Stimulated activated CD4-positive, alpha-beta T cell treated with anti-CD3 and anti-CD28 coated beads, Interleukin-1b, Interleukin-23, amount 100 ng/mL, for 24 hours (primary cell): ENCODE results near the gene STPG1.

Source experiments
- DNase-seq, 4 experiments: peaks; one replicate each; pipeline ENCODE4 v3.0.0-alpha.2; 2020; ENCODE audit warnings: low read depth in 4 of 4, low spot score in 1 of 4

Gene STPG1

DNA sequence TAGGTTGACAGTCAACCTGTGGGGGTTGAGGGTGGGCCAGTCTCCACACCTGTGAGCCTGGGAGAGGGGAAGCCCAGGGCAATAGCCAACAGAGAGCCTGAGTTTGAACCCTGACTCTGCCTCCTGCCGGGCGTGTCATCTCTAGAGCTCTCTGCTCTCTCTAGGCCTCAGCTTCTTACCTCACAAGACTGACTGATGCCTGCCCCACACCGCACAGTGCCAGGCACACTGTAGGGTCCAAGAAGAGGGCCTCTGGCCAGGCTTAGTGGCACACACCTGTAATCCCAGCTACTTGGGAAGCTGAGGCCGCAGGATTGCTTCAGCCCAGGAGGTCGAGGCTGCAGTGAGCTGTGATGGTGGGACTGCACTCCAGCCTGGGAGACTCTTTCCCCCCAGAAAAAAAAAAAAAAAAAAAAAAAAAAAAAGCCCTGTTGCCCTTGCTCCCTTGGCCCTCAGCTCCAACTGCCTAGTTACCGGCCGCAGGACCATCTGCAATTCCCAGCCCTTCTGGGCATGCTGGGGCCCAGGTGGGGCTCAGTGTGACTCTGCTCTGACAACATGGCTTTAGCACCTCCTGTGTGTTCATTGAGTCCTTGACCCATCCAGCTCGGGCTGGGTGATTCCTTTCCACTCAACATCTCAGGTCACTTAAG is 69.4 kb downstream of the STPG1 start:
- DNase-seq, result no peak

GRCh38 chr1:24343412-24344089 is 70.0 kb downstream of the STPG1 start:
- no peak for DNase-seq

DNA sequence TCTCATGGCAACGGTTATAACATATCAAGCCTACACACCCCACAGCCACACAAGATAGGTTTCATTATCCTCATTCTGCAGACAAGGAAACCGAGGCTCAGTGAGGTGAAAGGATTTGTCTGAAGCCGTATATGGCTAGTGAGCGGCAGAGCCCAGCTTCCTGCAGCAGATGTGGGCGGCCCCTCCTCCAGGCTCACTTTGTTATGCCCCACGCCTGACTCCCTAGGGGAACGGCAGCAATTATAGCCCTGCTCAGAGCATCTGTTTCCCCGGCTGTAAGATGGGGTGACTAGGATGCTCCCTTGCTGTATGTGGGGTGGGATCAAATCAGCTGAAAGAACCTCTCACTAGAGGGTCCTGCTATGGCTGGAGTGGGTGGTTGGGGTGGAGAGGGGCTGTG is 72.3 kb downstream of the STPG1 start:
- no peak for DNase-seq

- DNase-seq, result no peak
These were observed 72.8 kb downstream of the STPG1 start for GRCh38 chr1:24340770-24341169.

- no peak for DNase-seq
These were observed 73.6 kb downstream of the STPG1 start for GRCh38 chr1:24339996-24340395.

GRCh38 chr1:24338447-24338846 is 75.1 kb downstream of the STPG1 start:
- DNase-seq, result no peak

DNA sequence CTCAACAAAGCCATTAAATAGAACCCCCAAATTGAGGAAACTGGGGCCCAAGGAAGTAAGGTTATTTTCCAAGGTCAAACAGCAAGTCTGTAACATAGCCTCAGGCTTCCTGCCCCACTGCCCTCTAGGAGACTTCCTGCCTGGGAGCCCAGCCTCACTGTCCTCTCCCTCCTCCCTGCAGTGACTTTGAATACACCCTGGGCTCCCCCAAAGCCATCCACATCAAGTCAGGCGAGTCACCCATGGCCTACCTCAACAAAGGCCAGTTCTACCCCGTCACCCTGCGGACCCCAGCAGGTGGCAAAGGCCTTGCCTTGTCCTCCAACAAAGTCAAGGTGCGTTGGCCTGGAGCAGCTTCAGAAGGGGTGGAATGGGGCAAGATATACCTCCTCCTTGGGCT is 76.1 kb downstream of the STPG1 start:
- no peak for DNase-seq

DNA sequence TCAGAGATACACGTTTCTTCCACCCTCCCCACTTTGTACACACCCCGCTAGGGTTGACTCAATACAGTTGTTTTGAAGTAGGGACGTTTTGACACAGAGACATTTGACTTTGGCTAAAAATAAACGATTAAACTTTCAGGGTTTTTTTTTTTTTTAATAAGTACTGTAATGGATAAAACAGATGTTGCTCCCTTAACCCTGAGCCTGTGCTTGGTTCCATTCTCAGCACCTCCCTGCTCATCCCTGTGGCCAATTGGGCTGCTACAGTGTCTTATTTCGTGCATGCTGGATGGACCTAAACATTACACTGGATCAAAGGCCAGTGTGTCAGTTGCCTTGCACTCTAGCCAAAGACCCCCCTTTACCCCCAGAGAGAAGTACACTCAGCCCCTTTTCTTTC is 77.5 kb downstream of the STPG1 start:
- no peak for DNase-seq

- no peak for DNase-seq
These were observed 81.5 kb downstream of the STPG1 start for GRCh38 chr1:24331961-24332673.

DNA sequence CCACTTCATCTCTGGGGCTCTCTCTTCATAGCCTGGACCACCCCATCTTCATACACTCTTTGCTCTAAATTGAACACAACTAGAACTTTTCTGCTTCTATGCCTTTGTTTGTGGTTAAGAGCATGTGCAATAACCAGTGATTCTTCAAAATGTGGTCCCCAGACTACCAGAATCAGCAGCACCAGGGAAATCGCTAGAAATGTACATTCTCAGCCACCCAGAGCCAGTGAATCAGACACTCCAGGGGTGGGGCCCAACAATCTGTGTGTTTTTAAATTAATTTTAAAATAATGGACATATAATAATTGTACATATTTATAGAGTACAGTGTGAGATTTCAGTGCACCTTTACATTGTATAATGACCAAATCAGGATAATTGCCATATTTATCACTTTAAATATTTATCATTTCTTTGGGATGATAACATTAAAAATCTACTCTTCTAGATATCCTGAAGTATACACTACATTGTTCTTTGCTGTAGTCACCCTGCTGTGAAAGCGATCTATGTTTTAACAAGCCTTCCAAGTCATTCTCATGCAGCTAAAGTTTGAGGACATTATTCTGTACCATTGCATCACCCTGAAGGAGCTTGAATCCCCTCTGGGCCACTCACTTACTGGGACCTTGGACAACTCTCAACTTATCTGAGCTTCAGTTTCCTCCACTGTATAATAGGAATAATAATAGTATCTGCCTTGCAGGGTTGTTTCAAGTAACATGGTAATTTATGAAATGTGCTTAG is 83.6 kb downstream of the STPG1 start:
- no peak for DNase-seq

GRCh38 chr1:24329331-24329730 is 84.3 kb downstream of the STPG1 start:
- no peak for DNase-seq

DNA sequence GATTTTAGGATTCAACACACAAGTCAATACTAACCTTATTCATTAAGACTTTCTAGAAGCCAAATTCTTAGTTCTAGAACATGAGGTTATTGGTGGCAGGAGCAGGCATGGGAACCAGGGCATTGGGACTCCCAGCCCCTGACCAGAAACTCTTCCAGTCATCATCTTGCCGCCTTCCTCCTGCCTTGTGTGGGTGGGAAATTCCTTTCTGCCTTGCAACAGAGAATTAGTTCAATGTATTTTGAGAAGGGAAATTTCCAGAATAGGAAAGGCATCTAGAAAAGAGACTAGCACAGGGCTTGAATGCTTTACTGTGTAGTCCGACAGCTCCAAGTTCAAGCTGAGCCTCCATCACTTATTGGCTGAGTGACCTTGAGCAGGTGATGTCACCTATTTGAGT is 85.7 kb downstream of the STPG1 start:
- DNase-seq, result no peak

GRCh38 chr1:24327486-24327885 is 86.1 kb downstream of the STPG1 start:
- no peak for DNase-seq

DNA sequence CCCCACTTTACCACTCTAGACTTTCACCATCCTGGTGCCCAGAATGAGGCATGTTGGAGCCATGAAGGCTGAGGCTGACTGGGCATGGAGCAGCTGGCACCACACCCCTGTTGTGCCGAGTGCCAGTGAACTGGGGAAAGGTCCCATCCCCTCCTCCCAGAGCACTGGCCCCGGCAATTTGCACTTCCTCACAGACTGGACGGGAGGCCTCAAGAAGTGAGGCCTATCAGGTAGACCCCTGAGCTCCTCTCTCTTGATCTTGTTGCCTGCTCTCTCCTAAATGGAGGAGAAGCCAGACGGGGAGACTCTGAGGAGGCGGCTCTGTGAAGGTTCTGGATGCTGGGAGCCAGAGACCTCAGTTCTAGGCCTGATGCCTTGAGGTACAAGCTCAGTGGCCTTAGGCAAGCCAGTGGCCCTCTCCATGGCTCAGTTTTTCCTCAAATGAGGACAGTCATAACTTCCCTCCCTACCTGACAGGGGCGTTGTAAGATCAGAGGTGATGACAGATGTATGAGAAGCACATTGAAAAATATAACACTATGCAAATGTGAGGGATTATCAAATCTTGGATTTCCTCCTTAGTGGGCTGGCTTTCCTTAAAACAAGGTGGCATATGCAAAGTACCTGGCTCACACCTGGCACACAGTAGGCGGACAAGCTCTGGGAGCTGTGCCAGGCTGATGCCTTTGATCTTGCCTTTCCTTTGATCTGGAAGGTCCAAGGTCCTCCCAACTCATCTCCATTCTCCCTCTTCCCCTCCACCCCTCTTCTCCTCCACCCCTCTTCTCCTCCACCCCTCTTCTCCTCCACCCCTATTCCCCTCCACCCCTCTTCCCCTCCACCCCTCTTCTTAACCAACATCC is 87.8 kb downstream of the STPG1 start:
- DNase-seq, result no peak

- no peak for DNase-seq
These were observed 88.7 kb downstream of the STPG1 start for GRCh38 chr1:24324903-24325302.

DNA sequence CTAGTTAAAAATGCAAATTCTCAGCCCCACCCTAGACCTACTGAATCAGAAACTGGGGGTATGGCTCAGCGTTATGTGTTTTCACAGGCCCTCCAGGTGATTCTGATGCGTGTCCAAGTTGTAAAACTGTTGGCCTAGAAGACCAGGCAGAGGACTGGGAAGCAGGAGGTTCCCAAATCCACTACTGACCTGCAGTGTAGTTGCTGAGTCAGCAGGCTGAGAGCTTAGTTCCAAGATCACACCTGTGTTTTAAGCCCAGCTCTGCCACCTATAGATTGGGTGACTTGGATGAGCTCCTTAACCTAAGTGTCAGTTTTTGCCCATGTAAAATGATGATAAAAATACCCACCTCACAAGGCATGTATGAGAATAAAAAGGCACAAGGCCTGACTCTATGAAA is 90.3 kb downstream of the STPG1 start:
- no peak for DNase-seq

DNA sequence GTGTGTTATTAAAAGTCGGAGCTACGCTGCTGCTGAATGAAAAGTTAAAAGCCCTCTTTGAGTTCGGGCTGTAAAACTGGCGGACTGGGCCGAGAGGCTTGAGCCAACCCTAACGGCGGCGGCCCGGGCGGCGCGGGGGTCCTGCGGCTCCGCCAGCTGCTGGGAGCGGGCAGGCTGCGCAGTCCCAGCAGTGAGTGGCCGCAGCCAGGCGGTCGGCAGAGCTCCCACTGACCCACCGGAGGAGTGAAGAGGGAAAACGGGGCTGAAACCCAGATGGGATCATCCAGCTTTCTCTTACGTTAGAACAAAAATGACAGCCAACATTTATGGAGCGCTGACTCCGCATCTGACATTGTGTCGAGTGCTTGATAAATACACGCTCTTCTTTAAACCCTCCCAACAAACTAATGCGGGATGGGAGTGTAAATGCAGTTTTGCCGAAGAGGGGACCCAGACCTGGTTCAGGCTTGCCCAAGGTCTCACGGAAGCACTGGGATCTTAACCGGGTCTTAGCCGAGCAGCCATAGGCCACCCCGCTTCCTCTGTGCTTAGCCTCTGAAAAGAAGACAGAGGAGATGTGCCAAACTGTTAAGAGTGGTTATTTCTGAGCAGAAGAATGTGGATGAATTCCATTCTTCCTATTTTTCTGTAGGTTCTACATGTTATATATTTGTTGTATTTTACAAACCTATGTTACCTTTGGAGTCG is 91.0 kb downstream of the STPG1 start:
- DNase-seq, result no peak

- DNase-seq, result peak; percentile 34 to 73 (median 52)
These were observed 91.7 kb downstream of the STPG1 start for GRCh38 chr1:24321697-24322469.

GRCh38 chr1:24321126-24321525 is 92.5 kb downstream of the STPG1 start:
- no peak for DNase-seq
